Breast epithelium (tissue), 3 donors: ENCODE data around the gene ULBP1.

Experiments
- CTCF ChIP-seq, 3 donors: fragments of 450-650 bp; IDR thresholded peaks; one replicate each; pipeline ENCODE4 v1.5.1; 2016 to 2017; ENCODE audit warnings: antibody characterized with exemption in 3 of 3, mild to moderate bottlenecking in 3 of 3, moderate library complexity in 3 of 3
- POLR2A ChIP-seq: fragments of 450-650 bp; IDR thresholded peaks from one replicate; pipeline ENCODE4 v1.6.1; 2016; ENCODE audit warnings: antibody characterized with exemption, mild to moderate bottlenecking, moderate library complexity

DNA sequence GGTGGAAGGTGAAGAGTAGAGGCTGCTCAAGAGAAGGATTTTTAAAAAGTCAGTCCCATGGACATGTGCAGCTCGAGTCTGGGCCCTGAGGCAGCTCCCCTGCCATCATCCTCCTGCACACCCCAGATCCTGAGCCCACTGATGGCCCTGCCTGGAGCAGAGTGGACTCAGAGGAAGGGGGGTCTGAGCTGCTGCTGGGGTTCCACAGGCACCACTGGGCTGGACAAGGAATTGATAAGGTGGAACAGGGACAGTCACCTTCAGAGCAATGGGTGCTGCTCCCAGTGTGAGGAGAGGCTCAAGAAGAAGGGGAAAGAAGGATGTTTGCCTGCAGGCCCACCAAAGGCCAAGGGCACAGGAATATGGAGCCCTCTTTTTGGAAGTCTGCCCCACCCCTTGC is 15.7 kb upstream of the ULBP1 start:
- TF ChIP-seq POLR2A (no peak), CTCF (IDR thresholded peaks at IDR 0.05) (no peak)
